ENCODE measurements around the gene COL23A1. TPM values are rescaled to one million over a fixed set of nuclear protein-coding genes. Genes with fewer than 3 reads are reported as not detected.

Gene COL23A1
- total and polyA plus RNA-seq, 2 of the 8 experiments (the other 6 are each of a cell fraction or from before 2014, with no cell fraction given): 3.1 to 4.7 TPM

DNA sequence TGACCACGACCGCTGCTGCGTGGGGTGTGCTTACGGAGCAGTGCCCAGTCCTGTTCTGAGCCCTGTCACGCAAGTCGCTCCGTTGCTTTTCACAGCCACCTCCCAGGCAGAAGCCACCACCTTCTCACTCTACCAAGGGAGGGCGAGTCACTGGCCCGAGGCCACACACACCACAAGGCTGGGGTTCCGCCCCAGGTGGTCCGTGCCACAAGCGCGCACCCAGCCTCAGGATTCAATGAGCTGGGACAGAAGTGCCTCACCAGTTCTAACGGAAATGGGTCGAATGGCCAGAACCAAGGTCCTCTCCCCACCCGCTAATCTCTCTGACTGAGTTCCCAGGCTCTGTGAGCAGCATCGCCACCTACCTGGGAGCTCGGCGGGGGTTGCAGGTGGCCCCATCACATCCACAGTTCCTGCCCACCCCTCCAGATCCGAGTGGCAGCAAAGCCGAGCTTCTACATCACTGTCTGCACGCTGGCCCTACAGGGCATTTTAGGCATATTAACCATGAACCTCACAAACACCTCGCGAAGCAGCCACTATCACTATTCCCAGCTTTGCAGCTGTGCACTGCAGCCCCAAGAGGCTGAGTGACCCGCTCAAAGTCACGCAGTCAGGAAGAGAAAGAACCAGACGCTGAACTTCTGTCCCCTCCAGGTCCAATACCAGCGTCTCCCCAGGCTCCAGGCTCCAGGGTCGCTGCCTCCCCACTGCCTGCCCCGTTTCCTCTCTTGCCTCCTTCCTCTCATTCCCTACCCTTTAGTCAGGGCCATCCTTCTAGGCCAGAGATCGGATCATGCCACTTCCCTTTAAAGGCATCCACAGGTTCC, 265.5 kb downstream of the COL23A1 start:
- peak overlapping the region; percentile 28 for H3K56ac ChIP-seq (replicated peaks; ENCODE audit: insufficient read length, low read depth, low read length)
- peaks cover 0 to 4% of the 10 kb centered on the region in 2 experiments for H4K20me1 ChIP-seq (replicated peaks in 1 of 2; ENCODE audit: control insufficient read depth in 1 of 2, insufficient read depth in 2 of 2, low read length in 2 of 2)
- peaks cover 0 to 15% (median 7%) of the 10 kb centered on the region in 4 experiments; a peak in 4 of 7 replicates for H3K4me1 ChIP-seq (replicated peaks in 1 of 4; ENCODE audit: control insufficient read depth in 3 of 4, insufficient read depth in 4 of 4, low read length in 3 of 4)
- H2AFZ ChIP-seq (ENCODE audit: low read length): no peak overlapping the region
- H4K8ac ChIP-seq (ENCODE audit: extremely low read depth, insufficient read depth, low read length): peak overlapping the region; percentile 58; the same call in 1 of the 2 replicates
- no peak overlapping the region for H3K23ac ChIP-seq (ENCODE audit: insufficient read length)
- no peak overlapping the region for H3K4me2 ChIP-seq (ENCODE audit: insufficient read depth in 1 of 2, low read depth in 2 of 2, low read length in 2 of 2)
- H2BK12ac ChIP-seq (ENCODE audit: low read depth, low read length): peak overlapping the region; percentile 84; the same call in 1 of the 2 replicates
- peak in 1 of 2 experiments; percentile 45 for DNase-seq (ENCODE audit: low read depth in 1 of 2, low spot score in 2 of 2)
- H3K27me3 ChIP-seq (replicated peaks in 1 of 4; ENCODE audit: control insufficient read depth in 3 of 4, extremely low read depth in 1 of 4, insufficient read depth in 3 of 4, low read length in 3 of 4): no peaks in the 10 kb centered on the region
- H3K18ac ChIP-seq (ENCODE audit: extremely low read depth, low read length): no peak overlapping the region; the same call in 1 of the 2 replicates
- no peak overlapping the region; the same call in 1 of the 2 replicates for H2BK15ac ChIP-seq (ENCODE audit: low read length)
- no peak overlapping the region for H3K4me3 ChIP-seq (ENCODE audit: extremely low read depth in 1 of 4, insufficient read depth in 2 of 4, low read depth in 3 of 4, low read length in 4 of 4)
- no peak for FAIRE-seq
- H2BK120ac ChIP-seq (replicated peaks; ENCODE audit: low read depth, low read length): no peak overlapping the region
- H3K4ac ChIP-seq (replicated peaks; ENCODE audit: insufficient read length, low read depth, low read length): no peak overlapping the region
- 86% methylated on average over 30 of the region's 31 CpGs; no CpG with 5 or more reads in 1 of the 2 experiments for WGBS, 2 experiments (ENCODE audit: extremely low coverage in 1 of 2, insufficient coverage in 1 of 2, insufficient read length in 1 of 2, insufficient replicate concordance in 2 of 2, low coverage in 1 of 2, low lambda C conversion rate in 2 of 2, missing lambda C conversion rate in 1 of 2)
- no peaks in the 10 kb centered on the region for H3K9me3 ChIP-seq (ENCODE audit: insufficient read depth in 2 of 2, low read depth in 1 of 2, low read length in 1 of 2)
- no peak overlapping the region for H4K91ac ChIP-seq (replicated peaks; ENCODE audit: insufficient read length, low read length)
- no peaks in the 10 kb centered on the region for H3K79me2 ChIP-seq (ENCODE audit: control insufficient read depth in 1 of 2, insufficient read depth in 2 of 2, low read length in 2 of 2)
- CTCF ChIA-PET (ENCODE audit: partially characterized antibody): interaction anchor here (0.7 to 9.5 kb wide), 7 partner anchors 15 to 266 kb away, joined by 3 to 79 read pairs (median 5); partner anchors contain the start of gene COL23A1
- H4K5ac ChIP-seq (ENCODE audit: insufficient read length, low read depth, low read length): no peak overlapping the region
- no peak overlapping the region for H2AK5ac ChIP-seq (ENCODE audit: low read depth, low read length)
- POLR2A ChIA-PET (ENCODE audit: partially characterized antibody): interaction anchor here (1.3 kb wide), 1 partner anchor 9 kb away, joined by 3 read pairs; no protein-coding TSS in a partner anchor
- H3K14ac ChIP-seq (ENCODE audit: insufficient read length): no peak overlapping the region
- H3K36me3 ChIP-seq (ENCODE audit: control insufficient read depth in 2 of 4, insufficient read depth in 4 of 4, low read length in 3 of 4): no peaks in the 10 kb centered on the region
- H3K79me1 ChIP-seq (ENCODE audit: low read depth, low read length): no peaks in the 10 kb centered on the region
- H2BK20ac ChIP-seq (ENCODE audit: low read length): peak overlapping the region; percentile 43; the same call in 1 of the 2 replicates
- no peak overlapping the region for H3K9ac ChIP-seq (replicated peaks in 1 of 4; ENCODE audit: extremely low read depth in 1 of 4, low read depth in 3 of 4, low read length in 3 of 4)
- no peaks in the 10 kb centered on the region for H3K23me2 ChIP-seq (ENCODE audit: low read depth, low read length)
- H2BK5ac ChIP-seq (ENCODE audit: low read depth, low read length): peak overlapping the region; percentile 75; the same call in 1 of the 2 replicates
- no peak overlapping the region for H3K27ac ChIP-seq (ENCODE audit: low read depth, low read length)
- TF ChIP-seq ASH2L (IDR thresholded peaks at IDR 0.05; ENCODE audit: low read length) (no peak), CHD1 (IDR thresholded peaks at IDR 0.05; ENCODE audit: low read depth, low read length) (no peak), CREB1 (IDR thresholded peaks at IDR 0.05) (no peak), SP1 (IDR thresholded peaks at IDR 0.05; ENCODE audit: low read depth, low read length) (no peak), KDM5A (IDR thresholded peaks at IDR 0.05; ENCODE audit: low read length) (no peak)

Data from H1 (cell line).